Hindlimb muscle (tissue), 1 donor: ENCODE results near the gene MYH6. TPM values are rescaled to one million over a fixed set of nuclear protein-coding genes. Genes with fewer than 3 reads are reported as not detected.
"Not testable (repeated sequence)": the region's sequence is repeated elsewhere in the genome, so short reads cannot be mapped to it uniquely, and the experiment has no call there.

ENCODE experiments used
- DNase-seq: peaks from one replicate; pipeline ENCODE4 v3.0.0-alpha.2; 2013
- polyA plus RNA-seq: library from polyadenylated mRNA; unstranded; fragments of 120-200 nt; gene quantifications from one replicate; pipeline ENCODE4 v1.2.1, GENCODE V29; 2013; ENCODE audit not compliant: insufficient read length

MYH6 gene
- polyA plus RNA-seq, 1 donor, result 3.2 TPM

DNA sequence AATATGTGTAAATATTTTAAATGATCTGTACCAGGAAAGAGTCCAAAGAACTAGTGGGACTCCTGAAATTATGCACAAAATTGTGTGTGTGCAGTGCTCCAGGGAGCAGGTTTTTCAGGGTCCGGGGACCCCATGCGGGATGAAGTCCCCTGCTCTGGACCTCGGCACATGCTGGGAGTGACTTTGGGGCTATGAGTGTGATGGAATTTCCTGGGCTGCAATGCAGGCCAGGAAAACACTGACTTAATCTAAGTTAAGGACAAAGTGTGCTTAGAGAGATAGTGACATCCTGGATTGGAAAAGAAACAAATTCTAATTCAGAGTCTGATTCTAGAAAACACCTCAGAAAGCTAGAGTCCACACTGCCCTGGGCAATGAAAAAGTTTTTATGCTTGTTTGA, 6.2 kb upstream of the MYH6 start:
- DNase-seq, result no peak

DNA sequence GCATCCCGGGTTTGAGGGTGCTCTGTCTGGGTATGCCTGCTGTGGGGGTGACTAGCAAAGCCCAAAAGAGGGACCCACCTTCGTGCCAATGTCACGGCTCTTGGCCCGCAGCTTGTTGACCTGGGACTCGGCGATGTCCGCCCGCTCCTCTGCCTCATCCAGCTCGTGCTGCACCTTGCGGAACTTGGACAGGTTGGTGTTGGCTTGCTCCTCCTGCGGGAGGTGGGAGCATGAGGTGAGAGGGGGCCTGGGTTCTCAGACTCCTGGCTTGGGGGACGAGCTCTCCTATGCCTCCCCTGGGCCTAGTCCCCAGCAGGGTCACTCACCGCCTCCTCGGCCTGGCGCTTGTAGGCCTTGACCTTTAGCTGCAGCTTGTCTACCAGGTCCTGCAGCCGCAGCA, 5.6 kb upstream of the MYH6 start:
- no peak for DNase-seq

DNA sequence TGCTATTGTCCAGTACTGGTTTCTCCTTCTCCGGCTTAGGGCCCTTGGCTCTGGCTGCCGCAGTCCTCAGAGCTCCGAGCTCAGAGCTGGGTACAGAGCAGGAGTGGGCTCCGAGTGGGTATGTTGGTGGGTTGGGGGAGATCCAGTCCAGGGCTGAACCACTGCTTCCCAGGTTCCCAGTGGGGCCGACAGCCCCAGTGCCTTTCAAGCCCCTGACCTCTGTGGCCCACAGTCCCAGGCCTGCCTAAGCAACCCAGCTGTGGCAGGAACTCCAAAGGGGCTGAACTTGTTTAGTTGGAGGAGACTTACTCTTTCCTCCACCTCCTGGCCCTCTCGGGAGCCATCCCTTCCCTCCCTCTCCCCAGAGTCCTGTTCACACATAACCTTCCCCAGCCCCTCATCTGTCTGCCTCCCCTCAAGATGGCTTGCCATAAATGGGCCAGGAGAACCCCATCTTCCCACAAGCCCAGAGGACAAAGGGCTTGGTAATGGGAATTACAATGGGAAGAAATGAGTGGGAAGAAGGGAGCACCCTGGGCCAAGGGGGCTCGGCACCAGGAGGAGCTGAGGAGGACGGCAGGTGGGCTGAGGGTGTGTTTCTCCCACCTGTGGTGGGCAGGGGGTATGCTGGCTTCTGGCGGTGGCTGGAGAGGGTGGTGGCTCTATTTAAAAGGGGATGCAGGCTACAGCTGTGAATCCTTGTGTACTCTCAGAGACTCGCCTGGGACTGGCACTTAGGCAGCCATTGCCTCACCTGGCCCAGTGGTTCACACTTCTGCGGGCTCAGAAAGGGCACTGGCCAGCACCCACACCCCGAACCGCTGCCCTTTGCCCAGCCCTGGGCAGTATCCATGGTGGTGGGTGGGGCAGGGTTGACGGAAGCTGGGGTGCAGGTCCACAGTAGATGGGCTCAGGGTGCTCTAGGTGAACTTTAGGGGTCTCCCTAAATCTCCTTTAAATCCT, 3.8 kb upstream of the MYH6 start:
- no peak for DNase-seq

DNA sequence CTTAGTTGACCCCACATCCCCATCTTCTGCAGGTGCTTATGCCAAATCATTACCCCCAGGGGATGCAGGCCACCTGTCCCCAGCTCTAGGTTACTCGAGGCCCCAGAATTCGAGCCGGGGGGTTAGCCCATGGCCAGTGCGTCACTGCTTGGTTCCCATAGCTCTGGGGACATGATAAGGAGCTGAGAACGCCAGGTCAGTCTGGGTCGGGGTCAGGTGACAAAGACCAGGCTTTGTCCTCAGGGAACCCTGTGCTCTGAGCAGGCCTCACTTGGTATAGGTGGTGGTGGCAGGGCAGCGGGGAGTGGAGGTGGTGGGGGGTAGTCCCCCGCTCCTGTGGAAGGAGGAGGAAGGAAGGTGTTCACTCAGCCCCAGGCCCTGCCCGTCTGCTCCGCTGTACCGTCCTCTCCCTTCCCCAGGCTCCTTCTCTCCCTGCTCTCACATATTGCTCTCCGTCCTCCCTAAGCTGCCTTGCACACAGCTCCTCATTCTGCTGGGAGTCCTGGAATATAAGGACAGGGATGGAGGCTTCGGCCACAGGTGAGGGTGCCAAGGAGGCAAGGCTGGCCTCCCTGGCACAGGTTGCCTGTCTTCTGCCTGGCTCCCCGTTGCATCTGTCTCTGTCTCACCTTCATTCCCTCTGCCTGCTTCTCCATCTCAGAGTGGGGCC, 2.0 kb upstream of the MYH6 start:
- no peak for DNase-seq

DNA sequence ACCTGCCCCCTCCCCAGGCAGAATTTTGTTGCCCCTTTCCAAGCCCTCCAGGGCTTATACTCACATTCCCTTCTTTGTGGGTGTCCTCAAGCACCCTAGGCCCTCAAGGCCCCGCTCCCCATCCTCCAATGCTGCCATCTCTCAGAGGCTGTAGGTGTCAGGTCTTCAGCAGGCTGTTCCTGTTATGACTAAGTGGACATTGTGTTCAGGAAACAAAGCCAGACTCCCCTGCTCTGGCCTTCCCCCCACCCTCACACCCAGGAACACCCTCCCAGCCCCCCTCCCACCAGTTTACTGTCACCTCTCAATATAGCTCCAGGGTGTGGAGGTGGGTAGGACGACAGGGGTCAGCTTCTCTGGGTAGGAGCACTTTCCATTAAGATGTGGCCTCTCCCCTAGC, 1.4 kb upstream of the MYH6 start:
- no peak for DNase-seq

DNA sequence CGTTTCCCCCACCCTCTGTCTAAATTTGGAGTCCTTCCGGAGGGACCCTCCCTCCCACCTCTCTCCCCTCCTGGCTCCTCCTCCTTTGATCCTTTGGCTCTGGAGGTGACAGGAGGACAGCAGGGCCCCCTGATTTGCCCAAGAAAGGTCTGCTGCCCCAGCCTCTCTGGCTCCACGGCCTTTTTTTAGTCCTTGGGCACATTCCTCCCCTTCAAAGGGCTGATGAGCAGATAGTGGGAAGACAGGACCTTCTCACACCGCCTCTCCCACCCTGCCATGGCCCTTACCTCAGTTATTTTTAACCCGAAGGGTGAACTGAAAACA, 196 bp upstream of the MYH6 start:
- no peak for DNase-seq

DNA sequence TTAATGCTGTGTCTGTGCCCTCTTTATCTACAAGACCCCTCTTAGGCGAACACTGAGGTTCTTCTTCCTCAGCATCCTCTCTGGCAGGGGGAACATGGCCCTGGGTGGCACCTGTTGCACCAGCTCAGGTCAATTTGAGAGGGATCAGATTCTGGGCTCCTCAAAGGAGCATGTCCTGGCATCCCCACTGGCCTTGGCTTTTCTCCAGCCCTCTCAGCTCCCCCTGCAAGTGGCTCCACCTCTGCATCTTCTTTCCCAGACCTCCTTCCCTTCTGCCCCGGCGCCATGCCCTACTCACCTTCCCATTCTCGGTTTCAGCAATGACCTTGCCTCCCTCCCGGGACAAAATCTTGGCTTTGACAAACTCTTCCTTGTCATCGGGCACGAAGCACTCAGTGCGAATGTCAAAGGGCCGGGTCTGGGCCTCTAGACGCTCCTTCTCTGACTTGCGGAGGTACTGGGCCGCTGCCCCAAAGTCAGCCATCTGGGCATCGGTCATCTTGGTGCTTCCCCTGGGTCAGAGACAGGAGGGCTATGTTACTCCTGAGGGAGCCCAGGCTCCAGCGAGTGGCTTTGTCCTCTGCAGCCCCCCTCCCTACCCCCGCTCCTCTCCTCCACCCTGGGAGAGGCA, 1.2 kb downstream of the MYH6 start:
- no peak for DNase-seq

DNA sequence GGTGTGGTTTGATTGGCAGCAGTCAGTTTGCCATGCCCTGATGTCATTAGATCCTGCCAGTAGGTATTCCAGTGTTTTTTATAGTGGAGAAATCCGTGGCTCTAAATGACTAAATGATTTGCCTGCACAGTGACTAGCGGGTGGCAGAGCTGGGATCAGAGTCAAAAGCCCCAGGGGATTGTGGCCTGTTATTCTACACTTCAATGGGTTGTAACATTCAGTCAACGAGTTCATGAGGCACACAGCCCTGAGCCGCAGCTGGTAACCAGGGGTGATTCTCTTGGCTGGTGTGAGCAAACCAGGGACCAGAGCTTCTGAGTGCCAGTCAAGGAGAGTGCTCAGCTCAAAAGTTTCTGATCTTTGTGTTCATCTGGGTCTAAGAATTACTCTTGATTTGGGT, 1.8 kb downstream of the MYH6 start:
- DNase-seq, result no peak

DNA sequence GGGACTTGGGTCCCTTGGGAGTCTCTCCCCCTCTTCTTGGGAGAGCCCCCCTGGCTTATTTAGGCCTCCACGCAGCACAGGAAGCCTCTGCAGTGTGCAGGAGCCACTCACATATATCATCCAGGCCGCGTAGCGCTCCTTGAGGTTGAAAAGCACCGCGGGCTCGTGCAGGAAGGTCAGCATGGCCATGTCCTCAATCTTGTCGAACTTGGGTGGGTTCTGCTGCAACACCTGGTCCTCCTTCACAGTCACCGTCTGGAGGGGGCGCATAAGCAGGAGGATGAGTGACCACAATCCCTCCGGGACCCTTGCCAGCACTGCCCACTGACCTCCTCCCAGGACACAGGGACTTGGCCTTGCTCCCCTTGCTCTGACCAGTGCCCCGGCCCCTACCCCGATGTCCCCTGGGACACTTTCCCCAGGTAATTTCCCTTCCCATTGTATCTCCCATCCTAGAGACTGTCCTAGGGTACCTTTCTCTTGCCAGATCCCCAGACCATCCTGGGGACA, 2.5 kb downstream of the MYH6 start:
- no peak for DNase-seq

DNA sequence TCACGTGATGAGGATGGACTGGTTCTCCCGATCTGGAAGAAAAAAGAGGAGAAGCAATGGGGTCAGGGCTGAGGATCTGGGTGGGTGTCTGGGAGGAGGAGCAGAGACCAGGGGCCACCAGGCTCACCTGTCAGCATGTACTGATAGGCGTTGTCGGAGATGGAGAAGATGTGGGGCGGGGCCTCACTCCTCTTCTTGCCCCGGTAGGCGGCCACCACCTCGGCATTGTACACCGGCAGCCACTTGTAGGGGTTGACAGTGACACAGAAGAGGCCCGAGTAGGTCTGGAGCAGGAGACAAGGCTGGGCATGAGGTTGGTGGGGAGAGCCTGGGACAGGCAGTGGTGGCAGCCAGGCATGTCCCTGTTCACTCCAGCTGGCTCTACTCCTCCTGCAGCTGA, 3.0 kb downstream of the MYH6 start:
- DNase-seq, result no peak

DNA sequence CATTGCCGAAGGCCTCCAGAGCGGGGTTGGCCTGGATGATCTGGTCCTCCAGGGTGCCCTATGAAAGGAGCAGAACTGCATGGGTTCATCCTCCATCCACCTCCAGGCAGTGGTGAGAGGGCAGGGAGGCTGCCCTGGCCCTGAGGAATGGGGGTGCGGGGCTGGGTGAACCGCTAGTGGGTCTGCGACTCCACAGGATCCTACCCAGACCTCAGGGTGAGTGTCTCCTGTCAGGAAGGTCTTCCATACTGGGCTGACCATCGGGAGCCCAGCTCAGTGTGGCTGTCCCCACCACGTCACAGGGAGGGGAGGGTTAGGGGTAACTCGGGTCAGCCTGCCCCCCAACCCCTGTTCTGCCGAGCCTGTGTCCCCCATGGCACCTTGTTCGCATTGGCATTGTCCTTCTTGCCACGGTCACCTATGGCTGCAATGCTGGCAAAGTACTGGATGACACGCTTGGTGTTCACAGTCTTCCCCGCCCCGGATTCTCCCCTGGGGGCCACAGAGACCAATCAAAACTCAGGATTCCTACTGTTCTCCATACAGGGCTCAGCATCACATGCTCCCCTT, 3.7 kb downstream of the MYH6 start:
- DNase-seq, result no peak

DNA sequence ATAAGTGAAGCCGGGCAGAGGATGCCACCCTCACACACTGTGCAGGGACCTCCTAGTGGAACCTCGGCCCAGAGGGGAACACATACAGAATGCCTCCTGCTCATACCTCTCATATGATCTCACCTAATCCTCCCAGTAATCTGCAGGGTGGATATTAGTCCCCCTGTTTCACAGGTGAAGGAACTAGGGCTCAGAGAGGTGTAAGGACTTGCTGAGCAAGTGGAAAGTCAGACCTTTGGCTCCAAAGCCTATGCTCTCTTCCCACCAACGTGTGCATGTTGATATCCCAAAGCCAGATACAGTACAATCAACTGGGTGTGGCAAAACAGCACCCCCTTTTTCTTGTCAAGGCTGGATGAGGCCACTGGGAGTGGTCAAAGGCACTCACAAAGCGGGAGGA, 4.2 kb downstream of the MYH6 start:
- no peak for DNase-seq

DNA sequence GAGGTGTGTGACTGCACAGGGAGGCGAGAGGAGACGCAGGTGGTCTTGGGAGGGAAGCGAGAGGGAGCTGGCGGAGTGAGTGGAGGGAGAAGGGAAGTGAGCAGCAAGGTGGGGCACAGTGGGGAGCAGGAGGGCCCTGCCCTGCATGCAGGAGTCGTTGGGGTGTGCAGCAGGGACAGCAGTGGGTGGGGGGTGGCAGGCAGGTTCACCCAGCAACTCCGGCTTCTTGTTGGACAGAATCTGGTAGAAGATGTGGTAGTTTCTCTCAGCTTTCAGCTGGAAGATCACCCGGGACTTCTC, 5.0 kb downstream of the MYH6 start:
- no peak for DNase-seq

DNA sequence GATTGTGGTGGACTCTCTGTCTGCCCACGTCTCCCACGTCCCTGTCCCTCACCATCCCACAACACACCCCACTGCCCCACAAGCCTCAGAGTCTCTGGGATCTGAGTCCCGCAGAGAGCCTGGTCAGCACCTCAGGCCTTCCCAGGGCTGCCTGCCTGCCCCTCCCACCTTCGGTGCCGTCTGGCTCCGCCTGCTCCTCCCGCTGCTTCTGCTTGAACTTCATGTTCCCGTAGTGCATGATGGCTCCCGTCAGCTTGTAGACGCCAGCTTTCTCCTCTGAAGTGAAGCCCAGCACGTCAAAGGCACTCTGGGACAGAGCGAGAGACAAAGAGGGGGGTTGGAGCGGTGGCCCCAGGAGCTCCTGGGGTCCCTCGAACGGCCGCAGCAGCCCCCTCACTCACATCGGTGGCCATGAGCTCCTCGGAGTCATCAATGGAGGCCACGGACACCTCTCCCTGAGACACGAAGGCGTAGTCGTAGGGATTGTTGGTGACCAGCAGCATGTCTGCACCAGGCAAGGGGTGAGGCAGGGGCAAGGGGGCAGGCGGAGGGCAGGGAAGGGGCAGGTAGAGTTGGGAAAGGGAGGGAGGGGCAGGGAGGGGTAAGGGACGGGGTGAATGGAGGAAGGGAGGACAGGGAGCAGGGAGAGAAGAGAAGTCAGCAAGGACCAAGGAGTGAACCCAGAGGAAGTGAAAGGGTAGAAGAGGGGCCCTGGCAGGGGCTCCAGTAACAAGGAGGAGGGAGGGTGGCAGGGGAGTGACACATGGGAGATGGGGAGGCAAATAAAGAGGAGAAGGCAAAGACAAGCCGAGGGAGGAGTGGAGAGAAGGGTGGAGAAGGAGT, 5.6 kb downstream of the MYH6 start:
- no peak for DNase-seq

DNA sequence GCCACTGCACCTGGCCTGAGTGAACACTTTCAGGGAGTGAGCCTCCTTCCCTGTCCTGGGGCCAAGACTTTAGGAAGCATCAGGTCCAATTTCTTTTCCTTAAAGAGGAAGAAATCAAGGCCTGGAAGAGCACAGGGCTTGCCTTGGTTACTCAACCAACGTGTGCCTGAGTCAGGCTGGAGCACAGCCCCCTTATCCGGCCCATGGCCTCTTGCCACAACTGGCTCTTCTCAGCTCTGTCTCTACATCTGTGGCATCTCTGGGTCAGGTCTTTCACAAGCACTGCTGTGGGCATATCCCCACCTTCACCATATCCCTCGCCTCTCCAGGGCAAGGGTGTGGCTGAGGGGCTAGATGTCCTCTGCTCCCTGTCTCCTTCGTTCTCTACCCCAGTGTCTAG, 6.8 kb downstream of the MYH6 start:
- DNase-seq, result no peak

DNA sequence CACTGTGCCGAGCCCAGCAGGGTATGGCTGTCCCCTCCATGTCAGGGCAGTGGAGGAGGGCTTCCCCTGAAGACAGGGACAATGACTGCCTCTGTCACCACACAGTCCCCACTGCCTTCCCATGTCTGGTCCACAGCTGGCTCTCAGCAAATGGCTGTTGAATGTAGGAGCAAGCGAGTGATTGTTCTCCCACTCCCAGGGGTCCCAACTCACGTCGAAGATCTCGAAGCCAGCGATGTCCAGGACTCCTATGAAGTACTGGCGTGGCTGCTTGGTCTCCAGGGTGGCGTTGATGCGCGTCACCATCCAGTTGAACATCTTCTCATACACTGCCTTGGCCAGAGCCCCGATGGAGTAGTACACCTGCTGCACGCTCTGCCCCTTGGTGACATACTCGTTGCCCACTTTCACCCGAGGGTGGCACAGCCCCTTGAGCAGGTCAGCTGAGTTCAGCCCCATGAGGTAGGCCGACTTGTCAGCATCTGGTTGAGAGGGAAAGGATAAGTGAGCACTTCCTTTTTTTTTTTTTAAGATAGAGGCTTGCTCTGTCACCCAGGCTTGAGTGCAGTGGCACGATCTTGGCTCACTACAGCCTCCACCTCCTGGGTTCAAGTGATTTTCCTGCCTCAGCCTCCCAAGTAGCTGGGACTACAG, 7.5 kb downstream of the MYH6 start:
- DNase-seq, result not testable (repeated sequence)

DNA sequence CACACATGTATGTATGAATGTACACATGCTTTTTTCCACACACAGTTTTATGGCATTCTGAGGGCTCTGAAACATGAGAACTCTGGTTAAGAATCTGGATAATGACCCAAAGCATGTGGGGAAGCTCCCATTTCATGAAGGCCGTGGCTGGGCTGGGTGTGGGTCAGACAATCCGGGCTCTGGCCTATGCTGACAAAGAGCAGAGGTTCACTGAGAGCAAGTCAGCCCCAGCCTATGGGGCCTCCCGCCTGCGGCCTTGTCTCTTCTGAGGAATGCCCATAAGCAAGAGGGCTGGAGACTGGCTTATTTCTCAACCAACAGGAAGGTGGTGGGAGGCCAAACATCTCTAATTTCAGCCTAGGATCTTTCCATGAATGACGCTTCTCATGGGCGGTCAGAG, 8.5 kb downstream of the MYH6 start:
- DNase-seq, result no peak

DNA sequence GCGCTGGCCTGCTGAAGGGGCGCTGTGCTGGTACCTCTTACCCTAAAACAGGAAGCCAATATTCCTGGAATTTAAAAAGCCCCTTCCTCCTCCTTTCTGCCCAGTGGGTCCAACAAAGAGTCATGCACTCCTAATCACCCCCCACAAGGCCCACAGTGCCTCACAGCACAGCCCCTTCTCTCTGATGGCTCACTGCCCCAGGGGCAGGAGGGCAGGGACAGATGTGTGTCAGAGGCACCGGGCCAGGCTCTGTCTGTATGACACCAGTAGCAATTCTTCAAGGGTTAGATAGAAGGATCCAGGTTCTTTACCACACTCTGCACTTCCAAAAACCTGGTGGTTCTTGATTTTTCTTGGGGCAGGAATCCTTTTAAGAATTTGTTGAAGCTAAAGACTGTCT, 8.9 kb downstream of the MYH6 start:
- no peak for DNase-seq

DNA sequence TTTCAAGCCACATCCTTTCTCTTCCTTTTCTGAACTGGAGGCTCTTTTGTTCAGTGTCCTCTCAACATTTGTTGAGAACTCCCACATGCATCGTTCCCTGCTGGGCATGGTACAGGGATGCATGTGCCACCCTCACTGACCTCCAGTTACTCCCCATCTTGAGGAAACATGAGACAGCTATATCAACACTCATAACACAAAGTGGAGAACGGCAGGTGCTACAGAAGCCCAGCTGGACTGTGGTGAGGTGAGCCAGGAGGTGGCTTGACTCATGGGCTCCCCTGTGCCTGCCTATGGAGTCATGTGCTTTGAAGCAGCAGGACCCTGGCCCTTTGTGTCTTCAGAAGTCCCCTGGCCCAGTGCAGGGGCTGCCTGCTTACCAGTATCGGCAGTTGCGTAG, 9.7 kb downstream of the MYH6 start:
- no peak for DNase-seq

DNA sequence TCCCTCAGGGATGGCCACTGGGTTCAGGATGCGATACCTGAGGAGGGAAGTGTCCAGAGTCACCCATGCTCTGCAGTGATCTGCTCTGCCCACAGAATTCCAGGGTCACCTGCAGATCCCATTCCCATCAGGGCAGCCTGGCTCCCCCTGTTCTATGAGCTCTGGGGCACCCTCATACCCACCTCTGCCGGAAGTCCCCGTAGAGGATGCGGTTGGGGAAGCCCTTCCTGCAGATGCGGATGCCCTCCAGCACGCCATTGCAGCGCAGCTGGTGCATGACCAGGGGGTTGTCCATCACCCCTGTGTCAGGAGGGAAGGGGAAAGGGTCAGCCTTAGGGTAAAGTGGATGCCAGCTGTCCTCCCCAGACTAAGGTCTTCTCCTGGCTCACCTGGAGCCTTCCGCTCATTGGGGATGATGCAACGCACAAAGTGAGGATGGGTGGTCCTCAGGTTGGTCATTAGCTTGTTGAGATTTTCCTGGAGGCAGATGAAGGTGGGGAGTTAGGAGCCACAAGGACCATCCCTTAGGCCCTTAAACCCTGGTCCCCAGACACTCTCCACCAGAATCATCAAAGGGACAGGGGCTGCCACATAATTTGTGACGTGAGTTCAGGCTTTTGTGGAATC, 11.2 kb downstream of the MYH6 start:
- no peak for DNase-seq

DNA sequence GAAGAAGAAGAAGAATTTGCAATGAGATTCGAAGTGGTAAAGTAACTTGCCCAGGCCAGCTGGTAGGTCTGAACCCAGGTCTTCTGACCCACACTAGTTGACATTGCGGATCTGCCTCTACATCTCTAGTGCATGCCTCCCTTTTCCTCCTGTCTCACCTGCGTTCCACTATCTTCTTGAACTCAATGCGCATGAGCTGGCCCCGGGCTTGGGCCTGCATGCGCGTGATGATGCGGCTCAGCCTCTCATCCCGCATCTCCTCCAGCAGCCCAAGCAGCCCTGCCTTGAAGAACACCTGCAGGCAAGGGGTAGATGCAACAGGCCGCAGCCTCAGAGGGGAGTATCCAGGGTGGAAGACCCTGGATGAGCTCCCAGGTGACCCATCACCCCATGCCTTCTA, 11.9 kb downstream of the MYH6 start:
- no peak for DNase-seq

DNA sequence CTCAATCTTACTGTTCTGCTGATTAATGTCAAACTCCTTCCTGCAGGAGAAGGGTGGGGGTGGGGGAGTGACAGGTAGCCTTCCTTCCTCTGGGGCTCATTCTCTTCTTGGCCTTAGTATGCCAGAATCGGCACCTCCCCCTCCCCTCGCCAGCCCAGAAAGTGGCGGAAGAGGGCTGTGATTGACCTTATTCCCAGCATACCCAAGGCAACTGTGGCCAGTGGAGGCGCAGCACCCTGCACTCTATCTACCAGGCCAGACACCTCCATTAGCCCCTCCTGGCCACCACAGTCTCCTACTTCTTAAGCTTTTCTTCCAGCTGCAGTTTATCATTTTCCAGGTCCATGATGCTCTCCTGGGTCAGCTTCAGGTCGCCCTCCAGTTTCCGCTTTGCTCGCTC, 15.5 kb downstream of the MYH6 start:
- DNase-seq, result no peak
